Esophagus (tissue), 2 donors: ENCODE results near the gene CEP170. TPM values are rescaled to one million over a fixed set of nuclear protein-coding genes. Genes with fewer than 3 reads are reported as not detected.

Experiments
- H3K27ac ChIP-seq, 2 donors: one replicate each; pipeline ENCODE4 v1.5.1; 2013; ENCODE audit warnings: low read depth in 2 of 2, mild to moderate bottlenecking in 2 of 2, inconsistent platforms in 1 of 2, low read length in 1 of 2, moderate library complexity in 1 of 2
- H3K27me3 ChIP-seq, 2 donors: one replicate each; pipeline ENCODE4 v1.6.1; 2013; ENCODE audit warnings: low read length in 2 of 2, control low read depth in 1 of 2, mild to moderate bottlenecking in 1 of 2; ENCODE audit not compliant: insufficient read depth in 2 of 2, control insufficient read depth in 1 of 2
- H3K36me3 ChIP-seq, 2 donors: one replicate each; pipeline ENCODE4 v1.6.1; 2013; ENCODE audit warnings: low read length in 1 of 2; ENCODE audit not compliant: control insufficient read depth in 2 of 2, insufficient read depth in 2 of 2
- H3K4me1 ChIP-seq, 2 donors: one replicate each; pipeline ENCODE4 v1.6.1; 2013; ENCODE audit warnings: low read length in 1 of 2; ENCODE audit not compliant: control insufficient read depth in 2 of 2, insufficient read depth in 2 of 2
- H3K4me3 ChIP-seq, 2 donors: one replicate each; pipeline ENCODE4 v1.5.1; 2013; ENCODE audit warnings: low read length in 2 of 2, mild to moderate bottlenecking in 2 of 2, low read depth in 1 of 2, moderate library complexity in 1 of 2
- H3K9me3 ChIP-seq, 2 donors: one replicate each; pipeline ENCODE4 v1.6.1; 2013; ENCODE audit warnings: mild to moderate bottlenecking in 2 of 2, low read depth in 1 of 2, low read length in 1 of 2, moderate library complexity in 1 of 2; ENCODE audit not compliant: control insufficient read depth in 2 of 2, insufficient read depth in 1 of 2
- WGBS, 2 donors: extraction: QIAGEN DNeasy Blood & Tissue Kit; methylation state at CpG; one replicate each; pipeline ENCODE4 v1.1.7; 2013; 5-methylcytosine and 5-hydroxymethylcytosine counted together
- polyA plus RNA-seq, 2 donors: library from polyadenylated mRNA; stranded (reverse); fragments of 200-250 nt; gene quantifications; one replicate each; pipeline ENCODE4 v1.2.3, GENCODE V29; 2013
- donor health status: healthy with polysubstance abuse.
- donor health status: Bipolar disorder and iron deficiency.

CEP170 gene
- polyA plus RNA-seq, 2 donors: 3.2 to 4.6 TPM

DNA sequence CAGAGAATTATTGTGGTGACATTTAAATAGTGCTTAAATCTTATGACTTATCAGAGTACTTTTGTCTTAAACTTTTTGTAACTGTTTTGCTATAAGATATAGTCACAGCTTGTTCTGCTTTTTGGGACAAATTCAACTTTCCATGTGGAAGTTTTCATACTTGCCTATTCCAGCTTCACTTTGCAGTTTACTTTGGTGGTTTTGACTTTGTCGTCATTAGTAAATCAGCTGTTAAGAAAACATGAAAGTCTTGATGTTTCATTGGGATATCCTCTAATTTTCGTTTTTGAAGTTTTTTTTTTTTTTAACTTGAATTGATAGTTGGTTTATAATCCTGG, 32.0 kb upstream of the CEP170 start:
- H3K27ac ChIP-seq: no peak overlapping the region
- H3K36me3 ChIP-seq: peaks cover 0 to 6% of the 10 kb centered on the region in 2 donors

GRCh38 chr1:243286409-243287122, 31.5 kb upstream of the CEP170 start:
- Histone ChIP-seq H3K27ac (no peak overlapping the region), H3K9me3 (no peaks in the 10 kb centered on the region), H3K4me3 (no peak overlapping the region), H3K36me3 (peaks cover 0 to 6% of the 10 kb centered on the region in 2 donors), H3K4me1 (no peaks in the 10 kb centered on the region), H3K27me3 (no peaks in the 10 kb centered on the region)
- WGBS, 2 donors: 66 to 74% methylated on average over 8 of the region's 8 CpGs

More for the DNA sequence above, 32.0 kb upstream of the CEP170 start:
- Histone ChIP-seq H3K27me3 (no peaks in the 10 kb centered on the region), H3K4me1 (no peaks in the 10 kb centered on the region), H3K9me3 (no peaks in the 10 kb centered on the region), H3K4me3 (no peak overlapping the region)
- WGBS, 2 donors: 54 to 61% methylated on average over 2 of the region's 2 CpGs

- H3K36me3 ChIP-seq: peaks cover 0 to 3% of the 10 kb centered on the region in 2 donors
- H3K27ac ChIP-seq: no peak overlapping the region
- H3K9me3 ChIP-seq: no peaks in the 10 kb centered on the region
- no peak overlapping the region for H3K4me3 ChIP-seq
- no peaks in the 10 kb centered on the region for H3K4me1 ChIP-seq
- WGBS, 2 donors: 99% methylated on average over 5 of the region's 5 CpGs
- no peaks in the 10 kb centered on the region for H3K27me3 ChIP-seq
These were observed 26.6 kb upstream of the CEP170 start for GRCh38 chr1:243281672-243282071.

GRCh38 chr1:243280571-243281129, 25.6 kb upstream of the CEP170 start:
- no peaks in the 10 kb centered on the region for H3K4me1 ChIP-seq
- no peak overlapping the region for H3K27ac ChIP-seq
- no peaks in the 10 kb centered on the region for H3K36me3 ChIP-seq
- WGBS, 2 donors: 53 to 55% methylated on average over 3 of the region's 3 CpGs
- H3K4me3 ChIP-seq: no peak overlapping the region
- no peaks in the 10 kb centered on the region for H3K27me3 ChIP-seq
- no peaks in the 10 kb centered on the region for H3K9me3 ChIP-seq

DNA sequence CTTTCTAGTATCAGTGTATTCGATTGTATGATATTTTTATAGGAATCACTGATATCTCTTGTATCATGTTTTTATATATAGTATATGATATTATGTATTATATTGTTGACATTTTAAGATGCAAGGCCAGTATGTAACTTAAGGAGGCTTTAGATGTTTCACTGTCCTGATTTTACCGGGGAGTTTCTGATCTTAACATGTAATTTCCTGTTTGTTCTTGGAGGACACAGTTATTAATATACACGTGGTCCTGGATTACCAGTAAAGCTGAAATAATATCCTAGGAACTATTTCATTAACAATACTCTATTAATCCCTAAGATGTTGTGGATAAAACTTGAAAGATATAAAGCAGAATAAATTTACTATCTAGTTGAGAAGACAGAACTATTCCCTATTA, 20.2 kb upstream of the CEP170 start:
- 84 to 86% methylated on average over 3 of the region's 3 CpGs for WGBS, 2 donors
- Histone ChIP-seq H3K36me3 (peaks cover 0 to 3% of the 10 kb centered on the region in 2 donors), H3K27me3 (no peaks in the 10 kb centered on the region), H3K27ac (no peak overlapping the region), H3K9me3 (no peaks in the 10 kb centered on the region), H3K4me3 (no peak overlapping the region), H3K4me1 (no peaks in the 10 kb centered on the region)

- 92 to 93% methylated on average over 2 of the region's 2 CpGs for whole genome bisulfite sequencing, 2 donors
- H3K4me3 ChIP-seq: no peak overlapping the region
- peaks cover 0 to 7% of the 10 kb centered on the region in 2 donors for H3K36me3 ChIP-seq
- H3K27me3 ChIP-seq: no peaks in the 10 kb centered on the region
- peaks cover 0 to 3% of the 10 kb centered on the region in 2 donors for H3K4me1 ChIP-seq
- H3K9me3 ChIP-seq: no peaks in the 10 kb centered on the region
- no peak overlapping the region for H3K27ac ChIP-seq
These were observed 18.9 kb upstream of the CEP170 start for GRCh38 chr1:243273945-243274344.

GRCh38 chr1:243273506-243273905, 18.4 kb upstream of the CEP170 start:
- Histone ChIP-seq H3K9me3 (no peaks in the 10 kb centered on the region), H3K27ac (no peak overlapping the region), H3K36me3 (peaks cover 0 to 7% of the 10 kb centered on the region in 2 donors), H3K27me3 (no peaks in the 10 kb centered on the region), H3K4me3 (no peak overlapping the region), H3K4me1 (peaks cover 0 to 3% of the 10 kb centered on the region in 2 donors)
- 83 to 84% methylated on average over 3 of the region's 3 CpGs for WGBS, 2 donors

GRCh38 chr1:243272401-243272800, 17.3 kb upstream of the CEP170 start:
- no peak overlapping the region for H3K27ac ChIP-seq
- no peak overlapping the region for H3K4me3 ChIP-seq
- no peaks in the 10 kb centered on the region for H3K27me3 ChIP-seq
- H3K4me1 ChIP-seq: peaks cover 0 to 3% of the 10 kb centered on the region in 2 donors
- H3K9me3 ChIP-seq: no peaks in the 10 kb centered on the region
- H3K36me3 ChIP-seq: peaks cover 0 to 7% of the 10 kb centered on the region in 2 donors

GRCh38 chr1:243271996-243272395, 16.9 kb upstream of the CEP170 start:
- no peaks in the 10 kb centered on the region for H3K27me3 ChIP-seq
- H3K4me1 ChIP-seq: peaks cover 0 to 3% of the 10 kb centered on the region in 2 donors
- peaks cover 0 to 7% of the 10 kb centered on the region in 2 donors for H3K36me3 ChIP-seq
- 84 to 87% methylated on average over 1 of the region's 1 CpG for WGBS, 2 donors
- no peak overlapping the region for H3K4me3 ChIP-seq
- no peak overlapping the region for H3K27ac ChIP-seq
- no peaks in the 10 kb centered on the region for H3K9me3 ChIP-seq
